Prostate gland (tissue), 2 donors: ENCODE data around the gene EID2.

Experiments
- POLR2A ChIP-seq: fragments of 450-650 bp; IDR thresholded peaks from one replicate; pipeline ENCODE4 v1.6.1; 2016; ENCODE audit warnings: antibody characterized with exemption, mild to moderate bottlenecking
- POLR2AphosphoS5 ChIP-seq: sonication (generic); formaldehyde crosslinking; IDR thresholded peaks from one replicate; pipeline ENCODE4 v1.6.1; 2017; ENCODE audit warnings: antibody characterized with exemption
- TF ChIP-seq, protein P1 (sequence below), 4 experiments: fragments of 200-600 bp in 2 of 4; fragments of 450-650 bp in 2 of 4; sonication (generic) in 2 of 4; IDR thresholded peaks; 1 replicate in 3 of 4; 2 replicates in 1 of 4; pipeline ENCODE4 v1.5.1; 2016 to 2019; ENCODE audit warnings: antibody characterized with exemption in 4 of 4, mild to moderate bottlenecking in 2 of 4, moderate library complexity in 2 of 4

GRCh38 chr19:39582442-39582841 lies 42.5 kb upstream of the EID2 start:
- TF ChIP-seq, protein P1, sequence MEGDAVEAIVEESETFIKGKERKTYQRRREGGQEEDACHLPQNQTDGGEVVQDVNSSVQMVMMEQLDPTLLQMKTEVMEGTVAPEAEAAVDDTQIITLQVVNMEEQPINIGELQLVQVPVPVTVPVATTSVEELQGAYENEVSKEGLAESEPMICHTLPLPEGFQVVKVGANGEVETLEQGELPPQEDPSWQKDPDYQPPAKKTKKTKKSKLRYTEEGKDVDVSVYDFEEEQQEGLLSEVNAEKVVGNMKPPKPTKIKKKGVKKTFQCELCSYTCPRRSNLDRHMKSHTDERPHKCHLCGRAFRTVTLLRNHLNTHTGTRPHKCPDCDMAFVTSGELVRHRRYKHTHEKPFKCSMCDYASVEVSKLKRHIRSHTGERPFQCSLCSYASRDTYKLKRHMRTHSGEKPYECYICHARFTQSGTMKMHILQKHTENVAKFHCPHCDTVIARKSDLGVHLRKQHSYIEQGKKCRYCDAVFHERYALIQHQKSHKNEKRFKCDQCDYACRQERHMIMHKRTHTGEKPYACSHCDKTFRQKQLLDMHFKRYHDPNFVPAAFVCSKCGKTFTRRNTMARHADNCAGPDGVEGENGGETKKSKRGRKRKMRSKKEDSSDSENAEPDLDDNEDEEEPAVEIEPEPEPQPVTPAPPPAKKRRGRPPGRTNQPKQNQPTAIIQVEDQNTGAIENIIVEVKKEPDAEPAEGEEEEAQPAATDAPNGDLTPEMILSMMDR (IDR thresholded peaks at IDR 0.05), result no peak
- TF ChIP-seq POLR2A (no peak), POLR2AphosphoS5 (no peak)
